ENCODE data around the gene MCM6.

DNA sequence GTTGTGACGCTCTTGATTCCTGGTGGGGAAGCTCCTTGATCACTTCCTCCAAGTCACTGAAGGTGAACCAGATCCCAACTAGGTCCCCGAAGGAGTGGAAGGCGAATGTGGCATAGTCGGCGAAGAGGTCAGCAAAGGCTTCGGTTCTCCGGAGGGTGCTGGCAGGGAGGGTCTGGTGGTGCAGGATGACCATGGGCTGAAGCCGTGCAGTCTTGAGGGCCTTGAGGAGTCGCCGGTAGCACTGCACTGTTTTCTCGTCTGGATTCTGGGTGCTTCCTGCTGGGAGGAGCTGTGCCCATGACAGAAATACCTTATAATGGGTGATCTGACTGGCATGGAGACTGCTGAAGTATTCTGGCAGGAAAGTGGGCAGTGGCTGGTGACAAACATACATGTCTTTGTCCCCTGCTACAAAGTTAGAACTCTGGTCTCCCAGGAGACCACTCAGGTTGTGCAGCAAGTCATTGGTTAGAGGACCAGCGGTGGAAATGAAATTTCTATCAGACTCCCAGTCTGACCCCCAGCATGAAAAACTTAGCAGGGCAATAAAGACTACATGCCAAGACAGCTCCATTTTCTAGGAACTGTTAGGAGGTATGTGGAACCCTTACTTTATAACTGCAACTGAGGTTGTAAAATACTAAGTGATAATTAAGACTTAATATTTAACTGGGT lies 39.5 kb downstream of the MCM6 start, which contains the start of gene LCT:
- TF ChIP-seq, protein P1, sequence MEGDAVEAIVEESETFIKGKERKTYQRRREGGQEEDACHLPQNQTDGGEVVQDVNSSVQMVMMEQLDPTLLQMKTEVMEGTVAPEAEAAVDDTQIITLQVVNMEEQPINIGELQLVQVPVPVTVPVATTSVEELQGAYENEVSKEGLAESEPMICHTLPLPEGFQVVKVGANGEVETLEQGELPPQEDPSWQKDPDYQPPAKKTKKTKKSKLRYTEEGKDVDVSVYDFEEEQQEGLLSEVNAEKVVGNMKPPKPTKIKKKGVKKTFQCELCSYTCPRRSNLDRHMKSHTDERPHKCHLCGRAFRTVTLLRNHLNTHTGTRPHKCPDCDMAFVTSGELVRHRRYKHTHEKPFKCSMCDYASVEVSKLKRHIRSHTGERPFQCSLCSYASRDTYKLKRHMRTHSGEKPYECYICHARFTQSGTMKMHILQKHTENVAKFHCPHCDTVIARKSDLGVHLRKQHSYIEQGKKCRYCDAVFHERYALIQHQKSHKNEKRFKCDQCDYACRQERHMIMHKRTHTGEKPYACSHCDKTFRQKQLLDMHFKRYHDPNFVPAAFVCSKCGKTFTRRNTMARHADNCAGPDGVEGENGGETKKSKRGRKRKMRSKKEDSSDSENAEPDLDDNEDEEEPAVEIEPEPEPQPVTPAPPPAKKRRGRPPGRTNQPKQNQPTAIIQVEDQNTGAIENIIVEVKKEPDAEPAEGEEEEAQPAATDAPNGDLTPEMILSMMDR (IDR thresholded peaks at IDR 0.05), result no peak
- TF ChIP-seq POLR2AphosphoS5 (IDR thresholded peaks at IDR 0.05; ENCODE audit: insufficient read depth in 1 of 2, low read depth in 1 of 2), result no peak
